Measurements from ENCODE around the gene ST3GAL3.

GRCh38 chr1:43835082-43836021 is 128.0 kb downstream of the ST3GAL3 start:
- TF ChIP-seq CTCF (IDR thresholded peaks at IDR 0.05) (no peak), POLR2AphosphoS5 (IDR thresholded peaks at IDR 0.05; ENCODE audit: insufficient read depth in 1 of 2, low read depth in 1 of 2) (no peak)

Measured in vagina (tissue), 2 donors.